GM18517 (cell line): ENCODE data around the gene CHADL.
"Not testable (repeated sequence)": the region's sequence is repeated elsewhere in the genome, so short reads cannot be mapped to it uniquely, and the experiment has no call there.

Source experiments
- ATAC-seq: cut with Tn5 transposase; IDR thresholded peaks from one replicate; pipeline ENCODE4 v1.9.1; 2021; ENCODE audit warnings: mild to moderate bottlenecking, moderate library complexity; ENCODE audit not compliant: unreplicated experiment

CHADL gene

GRCh38 chr22:41240377-41241132 lies at the start of gene CHADL:
TSS of gene CHADL (minus strand) at chr22:41240931. CDS start at chr22:41240881, 50 bp downstream.
- no peak for ATAC-seq

- no peak for ATAC-seq
Measured at GRCh38 chr22:41289671-41290070, 48.9 kb upstream of the CHADL start.

- no peak for ATAC-seq
Measured at GRCh38 chr22:41288245-41288946, 47.7 kb upstream of the CHADL start.

GRCh38 chr22:41286639-41287091 lies 45.9 kb upstream of the CHADL start:
- ATAC-seq, result peak; percentile 22

- peak; percentile 87 for ATAC-seq
Measured at GRCh38 chr22:41285820-41286638, 45.3 kb upstream of the CHADL start, which contains the start of gene RANGAP1. TSS of gene RANGAP1 (minus strand) at chr22:41286187. CDS start at chr22:41281044, 5,143 bp downstream.

GRCh38 chr22:41285441-41285819 lies 44.7 kb upstream of the CHADL start:
- ATAC-seq, result peak; percentile 10

GRCh38 chr22:41284465-41284864 lies 43.7 kb upstream of the CHADL start:
- no peak for ATAC-seq

GRCh38 chr22:41280854-41281253 lies 40.1 kb upstream of the CHADL start:
- no peak for ATAC-seq

GRCh38 chr22:41280065-41280464 lies 39.3 kb upstream of the CHADL start:
- ATAC-seq, result no peak

- ATAC-seq, result no peak
Measured at GRCh38 chr22:41274856-41275255, 34.1 kb upstream of the CHADL start.

- ATAC-seq, result no peak
Measured at GRCh38 chr22:41273128-41273527, 32.4 kb upstream of the CHADL start.

- ATAC-seq, result no peak
Measured at GRCh38 chr22:41271787-41272186, 31.1 kb upstream of the CHADL start.

- no peak for ATAC-seq
Measured at GRCh38 chr22:41267958-41268357, 27.2 kb upstream of the CHADL start.

GRCh38 chr22:41264408-41264941 lies 23.7 kb upstream of the CHADL start:
- ATAC-seq, result no peak

- ATAC-seq, result no peak
Measured at GRCh38 chr22:41263704-41264103, 23.0 kb upstream of the CHADL start.

- ATAC-seq, result no peak
Measured at GRCh38 chr22:41262250-41262765, 21.6 kb upstream of the CHADL start.

- ATAC-seq, result no peak
Measured at GRCh38 chr22:41261541-41262249, 21.0 kb upstream of the CHADL start.

- ATAC-seq, result no peak
Measured at GRCh38 chr22:41260871-41261270, 20.1 kb upstream of the CHADL start.

- ATAC-seq, result not testable (repeated sequence)
Measured at GRCh38 chr22:41259756-41260155, 19.0 kb upstream of the CHADL start.

- ATAC-seq, result no peak
Measured at GRCh38 chr22:41257696-41258095, 17.0 kb upstream of the CHADL start.
